Sigmoid colon (tissue), 4 donors: Measurements from ENCODE around the gene TNXB.

Experiments
- EP300 ChIP-seq, 4 donors: sonication (generic); formaldehyde crosslinking; IDR thresholded peaks; one replicate each; pipeline ENCODE4 v1.6.1; 2017; ENCODE audit warnings: antibody characterized with exemption in 4 of 4
- POLR2AphosphoS5 ChIP-seq, 4 donors: sonication (generic); formaldehyde crosslinking; IDR thresholded peaks; one replicate each; pipeline ENCODE4 v1.6.1; 2017; ENCODE audit warnings: antibody characterized with exemption in 4 of 4
- TF ChIP-seq, protein P1 (sequence below), 4 experiments: fragments of 450-650 bp in 3 of 4; fragments of 200-600 bp in 1 of 4; IDR thresholded peaks; one replicate each; pipeline ENCODE4 v1.5.1; 2016 to 2019; ENCODE audit warnings: antibody characterized with exemption in 4 of 4, mild to moderate bottlenecking in 3 of 4, moderate library complexity in 2 of 4

DNA sequence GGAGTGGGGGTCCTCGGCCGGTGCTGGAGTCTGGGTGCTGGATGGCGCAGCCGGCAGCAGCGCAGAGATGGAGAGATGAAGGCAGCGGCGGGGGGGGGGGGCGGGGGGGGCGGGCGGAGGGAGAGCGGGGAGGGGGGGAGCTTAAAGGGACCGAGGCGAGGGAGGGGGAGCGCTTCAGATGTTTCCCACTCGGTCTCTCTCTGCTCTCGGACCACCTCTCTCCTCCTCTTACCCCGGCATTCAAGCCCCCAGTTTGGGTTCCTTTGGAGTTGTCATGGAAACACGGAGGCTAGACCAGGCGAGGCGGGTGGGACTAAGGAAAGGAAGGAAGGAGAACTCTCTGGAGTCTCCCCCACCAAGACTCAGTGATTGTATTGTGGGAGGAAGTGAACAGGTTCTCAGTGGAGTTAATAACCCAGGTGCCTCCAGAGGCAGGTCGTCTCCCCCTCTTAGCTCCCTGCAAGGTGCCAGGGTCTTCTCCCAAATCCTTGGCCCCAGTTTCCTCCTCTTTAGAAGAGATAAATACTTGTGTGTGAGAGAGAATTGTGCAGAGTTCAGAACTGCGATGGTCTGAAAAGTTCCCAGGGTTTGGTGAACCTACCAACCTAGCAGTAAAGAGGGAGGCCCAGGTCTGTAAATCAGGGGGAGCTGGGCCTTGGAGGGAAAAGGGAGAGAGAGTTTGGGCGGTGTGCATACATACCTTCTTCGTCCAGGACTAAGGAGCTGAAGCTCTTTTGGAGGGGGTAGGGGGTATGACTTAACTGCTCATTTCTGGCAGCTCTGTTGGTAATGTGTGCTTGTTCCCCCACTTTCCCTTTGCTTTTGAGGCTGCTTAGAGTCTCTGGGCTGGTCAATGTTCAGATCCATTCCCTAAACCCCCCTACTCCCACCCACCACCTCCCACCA, 43.0 kb upstream of the TNXB start, which contains the start of gene PRRT1:
- TF ChIP-seq EP300 (IDR thresholded peaks at IDR 0.05), result no peak
- TF ChIP-seq, protein P1, sequence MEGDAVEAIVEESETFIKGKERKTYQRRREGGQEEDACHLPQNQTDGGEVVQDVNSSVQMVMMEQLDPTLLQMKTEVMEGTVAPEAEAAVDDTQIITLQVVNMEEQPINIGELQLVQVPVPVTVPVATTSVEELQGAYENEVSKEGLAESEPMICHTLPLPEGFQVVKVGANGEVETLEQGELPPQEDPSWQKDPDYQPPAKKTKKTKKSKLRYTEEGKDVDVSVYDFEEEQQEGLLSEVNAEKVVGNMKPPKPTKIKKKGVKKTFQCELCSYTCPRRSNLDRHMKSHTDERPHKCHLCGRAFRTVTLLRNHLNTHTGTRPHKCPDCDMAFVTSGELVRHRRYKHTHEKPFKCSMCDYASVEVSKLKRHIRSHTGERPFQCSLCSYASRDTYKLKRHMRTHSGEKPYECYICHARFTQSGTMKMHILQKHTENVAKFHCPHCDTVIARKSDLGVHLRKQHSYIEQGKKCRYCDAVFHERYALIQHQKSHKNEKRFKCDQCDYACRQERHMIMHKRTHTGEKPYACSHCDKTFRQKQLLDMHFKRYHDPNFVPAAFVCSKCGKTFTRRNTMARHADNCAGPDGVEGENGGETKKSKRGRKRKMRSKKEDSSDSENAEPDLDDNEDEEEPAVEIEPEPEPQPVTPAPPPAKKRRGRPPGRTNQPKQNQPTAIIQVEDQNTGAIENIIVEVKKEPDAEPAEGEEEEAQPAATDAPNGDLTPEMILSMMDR (IDR thresholded peaks at IDR 0.05), result no peak
- peak in 1 of 4 donors; percentile 19 for TF ChIP-seq POLR2AphosphoS5 (IDR thresholded peaks at IDR 0.05)
